Gastrocnemius medialis (tissue), 4 donors: ENCODE measurements around the gene SSX4B.
"Not testable (repeated sequence)": the region's sequence is repeated elsewhere in the genome, so short reads cannot be mapped to it uniquely, and the experiment has no call there.

Experiments
- POLR2A ChIP-seq, 2 donors: fragments of 450-650 bp; IDR thresholded peaks; one replicate each; pipeline ENCODE4 v1.6.1; 2017; ENCODE audit warnings: antibody characterized with exemption in 2 of 2, mild to moderate bottlenecking in 2 of 2, moderate library complexity in 2 of 2
- TF ChIP-seq, protein P1 (sequence below), 5 experiments: fragments of 450-650 bp in 3 of 5; fragments of 200-600 bp in 2 of 5; sonication (generic) in 2 of 5; IDR thresholded peaks in 4 of 5; conservative IDR thresholded peaks in 1 of 5; 1 replicate in 4 of 5; 2 replicates in 1 of 5; pipeline ENCODE4 v1.5.1; 2016 to 2019; ENCODE audit warnings: antibody characterized with exemption in 5 of 5, mild to moderate bottlenecking in 3 of 5, moderate library complexity in 3 of 5

DNA sequence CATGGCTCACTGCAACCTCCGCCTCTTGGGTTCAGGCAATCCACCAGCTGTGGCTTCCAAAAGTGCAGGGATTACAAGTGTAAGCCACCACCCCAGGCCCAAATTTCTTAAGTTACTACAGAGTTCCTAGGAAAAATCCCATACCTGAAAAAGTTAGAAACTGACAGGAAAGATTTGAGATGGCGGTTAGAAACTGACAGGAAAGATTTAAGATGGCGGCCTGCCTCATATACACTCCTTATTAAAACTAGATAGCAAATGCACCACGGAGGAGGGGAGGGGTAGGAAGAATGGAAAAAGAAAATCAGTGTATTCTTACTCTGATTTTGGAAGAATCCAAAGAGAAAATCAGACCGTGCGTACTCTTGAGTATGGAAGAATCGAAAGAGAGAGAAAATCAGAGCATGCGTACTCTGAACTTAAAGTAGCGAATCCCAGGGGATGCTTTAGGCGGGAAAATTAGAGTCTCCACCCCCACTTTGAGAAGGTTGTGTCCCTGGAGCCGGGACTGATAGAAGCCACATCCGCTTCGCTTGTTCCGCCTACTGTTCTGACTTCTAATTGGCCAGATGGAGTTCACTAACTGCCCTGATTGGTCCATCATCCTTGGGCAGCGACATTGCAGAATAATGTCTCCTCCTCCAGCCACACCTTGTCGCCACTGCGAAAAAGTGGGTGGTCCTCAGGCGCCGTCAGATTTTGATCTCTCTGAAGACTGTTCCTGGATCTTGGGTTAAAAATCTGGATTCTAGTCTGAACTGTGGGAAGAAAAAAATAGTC, 55.3 kb downstream of the SSX4B start, which contains the start of gene SSX3:
- TF ChIP-seq, protein P1, sequence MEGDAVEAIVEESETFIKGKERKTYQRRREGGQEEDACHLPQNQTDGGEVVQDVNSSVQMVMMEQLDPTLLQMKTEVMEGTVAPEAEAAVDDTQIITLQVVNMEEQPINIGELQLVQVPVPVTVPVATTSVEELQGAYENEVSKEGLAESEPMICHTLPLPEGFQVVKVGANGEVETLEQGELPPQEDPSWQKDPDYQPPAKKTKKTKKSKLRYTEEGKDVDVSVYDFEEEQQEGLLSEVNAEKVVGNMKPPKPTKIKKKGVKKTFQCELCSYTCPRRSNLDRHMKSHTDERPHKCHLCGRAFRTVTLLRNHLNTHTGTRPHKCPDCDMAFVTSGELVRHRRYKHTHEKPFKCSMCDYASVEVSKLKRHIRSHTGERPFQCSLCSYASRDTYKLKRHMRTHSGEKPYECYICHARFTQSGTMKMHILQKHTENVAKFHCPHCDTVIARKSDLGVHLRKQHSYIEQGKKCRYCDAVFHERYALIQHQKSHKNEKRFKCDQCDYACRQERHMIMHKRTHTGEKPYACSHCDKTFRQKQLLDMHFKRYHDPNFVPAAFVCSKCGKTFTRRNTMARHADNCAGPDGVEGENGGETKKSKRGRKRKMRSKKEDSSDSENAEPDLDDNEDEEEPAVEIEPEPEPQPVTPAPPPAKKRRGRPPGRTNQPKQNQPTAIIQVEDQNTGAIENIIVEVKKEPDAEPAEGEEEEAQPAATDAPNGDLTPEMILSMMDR (IDR thresholded peaks at IDR 0.05 in 4 of 5, conservative IDR thresholded peaks at IDR 0.05 in 1 of 5), result not testable (repeated sequence)
- TF ChIP-seq POLR2A (IDR thresholded peaks at IDR 0.05), result not testable (repeated sequence)
